HCT116 (cell line): ENCODE measurements around the gene ORC3. TPM values are rescaled to one million over a fixed set of nuclear protein-coding genes. Genes with fewer than 3 reads are reported as not detected.

Experiments used
- ATAC-seq: fragments of 200-7000 bp; cut with Tn5 transposase; 2 replicates; pipeline ENCODE4 v1.9.1; 2020; ENCODE audit warnings: mild to moderate bottlenecking, moderate library complexity
- BruUV-seq: library from RNA; stranded (reverse); fragments of 400-500 nt; replicated peaks from 2 replicates; lab custom pipeline; 2021; lab: Mats Ljungman, UMichigan
- CTCF ChIA-PET: fragments of 300-600 bp; sonication (Branson Sonifier 250); formaldehyde crosslinking; loops from one replicate; lab custom pipeline; 2021; ENCODE audit warnings: antibody characterized with exemption; lab: Charles Lee
- POLR2A ChIA-PET: fragments of 300-600, 350-600 bp; sonication (Branson Sonifier 250); formaldehyde crosslinking; loops from one replicate; lab custom pipeline; 2021; ENCODE audit warnings: antibody characterized with exemption; lab: Charles Lee
- RAD21 ChIA-PET, 2 experiments: fragments of 300-600 bp; sonication (Branson Sonifier 250); formaldehyde crosslinking; loops; one replicate each; lab custom pipeline; 2023; ENCODE audit warnings: low total read pairs in 2 of 2; ENCODE audit not compliant: uncharacterized antibody in 2 of 2, unreplicated experiment in 2 of 2, low non-redundant PET in 1 of 2; lab: Charles Lee
- DNase-seq: peaks from one replicate; pipeline ENCODE4 v3.0.0-alpha.2; 2010; ENCODE audit warnings: low read depth, low spot score
- H2AFZ ChIP-seq: fragments of 200-600 bp; shearing (Covaris generic), sonication (generic); 2 replicates; pipeline ENCODE4 v1.6.1; 2017; ENCODE audit warnings: low read depth, mixed run types, mixed read lengths, antibody characterized with exemption, low read length; ENCODE audit not compliant: poor library complexity, severe bottlenecking
- H3K27ac ChIP-seq: 2 replicates; pipeline ENCODE4 v1.5.1; 2012; ENCODE audit warnings: low read depth, low read length
- H3K27me3 ChIP-seq: fragments of 200-600 bp; sonication (generic); 2 replicates; pipeline ENCODE4 v1.6.1; 2016; ENCODE audit warnings: mixed run types, low read length, mixed read lengths; ENCODE audit not compliant: insufficient read depth
- H3K36me3 ChIP-seq, 2 experiments: fragments of 200-500 bp in 1 of 2; fragments of 200-600 bp in 1 of 2; sonication (Bioruptor generic) in 1 of 2; sonication (generic) in 1 of 2; 2 replicates each; pipeline versions ENCODE4 v1.5.1 to v1.6.1; 2014 to 2016; ENCODE audit warnings: low read length in 2 of 2, inconsistent platforms in 1 of 2, mixed read lengths in 1 of 2, mixed run types in 1 of 2; ENCODE audit not compliant: insufficient read depth in 2 of 2, control insufficient read depth in 1 of 2
- H3K4me1 ChIP-seq, 2 experiments: fragments of 200-600 bp in 1 of 2; sonication (generic) in 1 of 2; 2 replicates each; pipeline versions ENCODE4 v1.5.1 to v1.6.1; 2012 to 2017; ENCODE audit warnings: low read length in 2 of 2, inconsistent platforms in 1 of 2, mild to moderate bottlenecking in 1 of 2, mixed read lengths in 1 of 2, mixed run types in 1 of 2, moderate library complexity in 1 of 2; ENCODE audit not compliant: insufficient read depth in 2 of 2, control insufficient read depth in 1 of 2
- H3K4me2 ChIP-seq: fragments of 200-600 bp; sonication (generic); 2 replicates; pipeline ENCODE4 v1.6.1; 2017; ENCODE audit warnings: mixed run types, low read length, mixed read lengths
- H3K4me3 ChIP-seq, 2 experiments: fragments of 200-600 bp in 1 of 2; sonication (generic) in 1 of 2; replicated peaks in 1 of 2; 2 replicates each; pipeline ENCODE4 v1.5.1; 2011 to 2016; ENCODE audit warnings: low read length in 2 of 2, control low read depth in 1 of 2, low read depth in 1 of 2, mild to moderate bottlenecking in 1 of 2, mixed read lengths in 1 of 2, mixed run types in 1 of 2
- H3K79me2 ChIP-seq: fragments of 200-600 bp; sonication (generic); 2 replicates; pipeline ENCODE4 v1.6.1; 2017; ENCODE audit warnings: mild to moderate bottlenecking, mixed run types, low read length, moderate library complexity, mixed read lengths; ENCODE audit not compliant: insufficient read depth
- H3K9ac ChIP-seq: fragments of 200-600 bp; sonication (generic); 2 replicates; pipeline ENCODE4 v1.6.1; 2016; ENCODE audit warnings: low read length, mixed read lengths
- H3K9me2 ChIP-seq: fragments of 200-600 bp; sonication (generic), shearing (Covaris generic); 2 replicates; pipeline ENCODE4 v1.6.1; 2017; ENCODE audit warnings: mixed run types, mild to moderate bottlenecking, moderate library complexity; ENCODE audit not compliant: insufficient read depth
- H3K9me3 ChIP-seq, 2 experiments: fragments of 200-500 bp in 1 of 2; fragments of 200-600 bp in 1 of 2; sonication (Bioruptor generic) in 1 of 2; sonication (generic) in 1 of 2; 2 replicates each; pipeline ENCODE4 v1.6.1; 2014 to 2017; ENCODE audit warnings: low read length in 2 of 2, mixed read lengths in 2 of 2, inconsistent platforms in 1 of 2, low read depth in 1 of 2, mild to moderate bottlenecking in 1 of 2, mixed run types in 1 of 2, moderate library complexity in 1 of 2; ENCODE audit not compliant: control insufficient read depth in 1 of 2, insufficient read depth in 1 of 2
- H4K20me1 ChIP-seq: fragments of 200-600 bp; sonication (generic), shearing (Covaris generic); 2 replicates; pipeline ENCODE4 v1.6.1; 2017; ENCODE audit warnings: mixed run types, mild to moderate bottlenecking, moderate library complexity; ENCODE audit not compliant: insufficient read depth
- EGR1 ChIP-seq: IDR thresholded peaks from 2 replicates; pipeline ENCODE4 v1.6.1; 2012; ENCODE audit warnings: low read depth
- ELF1 ChIP-seq: IDR thresholded peaks from 2 replicates; pipeline ENCODE4 v1.6.1; 2012; ENCODE audit warnings: low read depth, borderline replicate concordance
- EZH2 ChIP-seq: fragments of 200-600 bp; sonication (generic); IDR thresholded peaks from 2 replicates; pipeline ENCODE4 v1.6.1; 2017; ENCODE audit warnings: antibody characterized with exemption, mixed run types
- FOSL1 ChIP-seq: IDR thresholded peaks from 2 replicates; pipeline ENCODE4 v1.6.1; 2012; ENCODE audit warnings: low read depth
- JUND ChIP-seq: IDR thresholded peaks from 2 replicates; pipeline ENCODE4 v1.6.1; 2012
- POLR2AphosphoS5 ChIP-seq: IDR thresholded peaks from 2 replicates; pipeline ENCODE4 v1.6.1; 2011; ENCODE audit warnings: mild to moderate bottlenecking, low read depth, low read length, moderate library complexity
- SIN3A ChIP-seq: IDR thresholded peaks from 2 replicates; pipeline ENCODE4 v1.6.1; 2012; ENCODE audit warnings: low read depth
- YY1 ChIP-seq: IDR thresholded peaks from 2 replicates; pipeline ENCODE4 v1.6.1; 2011; ENCODE audit warnings: low read length, low read depth, moderate library complexity, mild to moderate bottlenecking; ENCODE audit not compliant: insufficient replicate concordance; ENCODE audit errors: extremely low read depth
- intact Hi-C: fragments of 100-400 bp; cut with micrococcal nuclease; formaldehyde crosslinking; loops from 2 replicates; pipeline ENCODE4 v1.10.0; 2022
- total RNA-seq: library from RNA; stranded (reverse); gene quantifications from one replicate; pipeline ENCODE4 v1.2.1, GENCODE V29; 2021; ENCODE audit not compliant: unreplicated experiment
- TF ChIP-seq, protein P1 (sequence below): IDR thresholded peaks from 2 replicates; pipeline ENCODE4 v1.6.1; 2011; ENCODE audit warnings: mild to moderate bottlenecking, low read length, moderate library complexity; ENCODE audit not compliant: insufficient replicate concordance; ENCODE audit errors: extremely low read depth
- TF ChIP-seq, protein P2 (sequence below): IDR thresholded peaks from 2 replicates; pipeline ENCODE4 v1.6.1; 2012; ENCODE audit warnings: low read depth
- TF ChIP-seq, protein P3 (sequence below): IDR thresholded peaks from 2 replicates; pipeline ENCODE4 v1.6.1; 2012

The ORC3 gene
- total RNA-seq, 1 experiment from 2014 or later, result 34.2 TPM

DNA sequence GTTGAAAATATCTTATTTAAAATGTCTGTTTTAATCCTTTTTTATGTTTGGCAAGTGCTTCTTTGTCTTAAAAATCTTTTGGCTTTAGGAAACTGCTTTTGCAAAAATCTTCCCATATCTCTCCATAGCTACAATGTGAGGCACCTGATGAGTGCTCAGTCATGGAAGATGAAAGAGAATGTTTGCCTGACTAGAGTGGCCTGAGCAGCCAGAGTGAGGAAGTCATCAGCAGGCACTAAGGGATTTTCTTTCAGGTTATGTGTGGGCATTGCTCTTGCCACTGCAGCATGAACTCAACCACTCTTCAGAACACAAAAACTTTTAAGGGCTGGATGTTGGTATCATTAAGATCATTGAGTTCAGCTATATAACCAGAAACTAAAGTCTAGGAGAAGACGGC, 64.2 kb downstream of the ORC3 start (continued):
- TF ChIP-seq, protein P1, sequence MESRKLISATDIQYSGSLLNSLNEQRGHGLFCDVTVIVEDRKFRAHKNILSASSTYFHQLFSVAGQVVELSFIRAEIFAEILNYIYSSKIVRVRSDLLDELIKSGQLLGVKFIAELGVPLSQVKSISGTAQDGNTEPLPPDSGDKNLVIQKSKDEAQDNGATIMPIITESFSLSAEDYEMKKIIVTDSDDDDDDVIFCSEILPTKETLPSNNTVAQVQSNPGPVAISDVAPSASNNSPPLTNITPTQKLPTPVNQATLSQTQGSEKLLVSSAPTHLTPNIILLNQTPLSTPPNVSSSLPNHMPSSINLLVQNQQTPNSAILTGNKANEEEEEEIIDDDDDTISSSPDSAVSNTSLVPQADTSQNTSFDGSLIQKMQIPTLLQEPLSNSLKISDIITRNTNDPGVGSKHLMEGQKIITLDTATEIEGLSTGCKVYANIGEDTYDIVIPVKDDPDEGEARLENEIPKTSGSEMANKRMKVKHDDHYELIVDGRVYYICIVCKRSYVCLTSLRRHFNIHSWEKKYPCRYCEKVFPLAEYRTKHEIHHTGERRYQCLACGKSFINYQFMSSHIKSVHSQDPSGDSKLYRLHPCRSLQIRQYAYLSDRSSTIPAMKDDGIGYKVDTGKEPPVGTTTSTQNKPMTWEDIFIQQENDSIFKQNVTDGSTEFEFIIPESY, result no peak
- TF ChIP-seq EZH2 (no peak), SIN3A (no peak)
- TF ChIP-seq, protein P2, sequence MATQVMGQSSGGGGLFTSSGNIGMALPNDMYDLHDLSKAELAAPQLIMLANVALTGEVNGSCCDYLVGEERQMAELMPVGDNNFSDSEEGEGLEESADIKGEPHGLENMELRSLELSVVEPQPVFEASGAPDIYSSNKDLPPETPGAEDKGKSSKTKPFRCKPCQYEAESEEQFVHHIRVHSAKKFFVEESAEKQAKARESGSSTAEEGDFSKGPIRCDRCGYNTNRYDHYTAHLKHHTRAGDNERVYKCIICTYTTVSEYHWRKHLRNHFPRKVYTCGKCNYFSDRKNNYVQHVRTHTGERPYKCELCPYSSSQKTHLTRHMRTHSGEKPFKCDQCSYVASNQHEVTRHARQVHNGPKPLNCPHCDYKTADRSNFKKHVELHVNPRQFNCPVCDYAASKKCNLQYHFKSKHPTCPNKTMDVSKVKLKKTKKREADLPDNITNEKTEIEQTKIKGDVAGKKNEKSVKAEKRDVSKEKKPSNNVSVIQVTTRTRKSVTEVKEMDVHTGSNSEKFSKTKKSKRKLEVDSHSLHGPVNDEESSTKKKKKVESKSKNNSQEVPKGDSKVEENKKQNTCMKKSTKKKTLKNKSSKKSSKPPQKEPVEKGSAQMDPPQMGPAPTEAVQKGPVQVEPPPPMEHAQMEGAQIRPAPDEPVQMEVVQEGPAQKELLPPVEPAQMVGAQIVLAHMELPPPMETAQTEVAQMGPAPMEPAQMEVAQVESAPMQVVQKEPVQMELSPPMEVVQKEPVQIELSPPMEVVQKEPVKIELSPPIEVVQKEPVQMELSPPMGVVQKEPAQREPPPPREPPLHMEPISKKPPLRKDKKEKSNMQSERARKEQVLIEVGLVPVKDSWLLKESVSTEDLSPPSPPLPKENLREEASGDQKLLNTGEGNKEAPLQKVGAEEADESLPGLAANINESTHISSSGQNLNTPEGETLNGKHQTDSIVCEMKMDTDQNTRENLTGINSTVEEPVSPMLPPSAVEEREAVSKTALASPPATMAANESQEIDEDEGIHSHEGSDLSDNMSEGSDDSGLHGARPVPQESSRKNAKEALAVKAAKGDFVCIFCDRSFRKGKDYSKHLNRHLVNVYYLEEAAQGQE, result no peak
- TF ChIP-seq, protein P3, sequence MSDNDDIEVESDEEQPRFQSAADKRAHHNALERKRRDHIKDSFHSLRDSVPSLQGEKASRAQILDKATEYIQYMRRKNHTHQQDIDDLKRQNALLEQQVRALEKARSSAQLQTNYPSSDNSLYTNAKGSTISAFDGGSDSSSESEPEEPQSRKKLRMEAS, result no peak

DNA sequence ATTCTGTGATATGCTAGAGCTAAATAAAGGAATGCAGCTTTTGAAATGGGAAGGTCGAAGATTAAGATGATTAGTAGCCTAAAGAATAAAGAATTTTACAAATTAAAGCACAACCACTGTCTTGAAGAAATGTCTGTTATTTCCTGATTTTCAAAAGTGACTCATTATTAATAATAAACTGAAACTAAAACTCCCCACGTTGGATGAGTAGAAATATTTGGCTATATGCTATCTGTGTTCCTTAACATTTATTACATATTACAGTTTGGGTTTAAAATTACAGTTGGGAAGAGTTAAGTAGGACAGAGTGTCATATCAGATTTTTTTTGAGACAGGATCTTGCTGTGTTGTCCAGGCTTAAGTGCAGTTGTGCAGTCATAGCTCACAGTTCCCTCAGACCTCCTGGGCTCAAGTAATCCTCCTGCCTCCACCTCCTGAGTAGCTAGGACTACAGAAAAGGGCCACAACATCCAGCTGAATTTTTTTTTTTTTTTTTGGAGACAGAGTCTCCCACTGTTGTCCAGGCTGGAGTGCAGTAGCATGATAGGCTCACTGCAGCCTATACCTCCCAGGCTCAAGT, 65.0 kb downstream of the ORC3 start:
- intact Hi-C loops, result no loop called here
- H3K9ac ChIP-seq, result no peak overlapping the region
- H2AFZ ChIP-seq, result no peak overlapping the region
- H3K27ac ChIP-seq, result no peak overlapping the region
- H3K27me3 ChIP-seq, result no peaks in the 10 kb centered on the region
- no peak overlapping the region for H3K4me2 ChIP-seq
- TF ChIP-seq JUND, result no peak
- TF ChIP-seq POLR2AphosphoS5, result no peak
- no peak for TF ChIP-seq ELF1
- TF ChIP-seq EGR1, result no peak
- TF ChIP-seq FOSL1, result no peak
- TF ChIP-seq, protein P2, result no peak
- TF ChIP-seq, protein P3, result no peak
- no peak for TF ChIP-seq SIN3A
- TF ChIP-seq YY1, result no peak
- ATAC-seq, result no peak
- DNase-seq, result no peak
- H3K9me3 ChIP-seq, result no peaks in the 10 kb centered on the region
- H3K4me1 ChIP-seq, result peaks cover 0 to 3% of the 10 kb centered on the region in 2 experiments; a peak in 2 of 4 replicates
- no peaks in the 10 kb centered on the region; the same call in 1 of the 2 replicates for H4K20me1 ChIP-seq
- no peaks in the 10 kb centered on the region for H3K79me2 ChIP-seq
- peaks cover 3 to 10% of the 10 kb centered on the region in 2 experiments; a peak in 2 of 4 replicates for H3K36me3 ChIP-seq
- ChIA-PET RAD21 (no interaction called here), POLR2A (no interaction called here), CTCF (no interaction called here)
- BruUV-seq, result no TSS peak
- H3K4me3 ChIP-seq, result no peak overlapping the region
- H3K9me2 ChIP-seq, result no peaks in the 10 kb centered on the region
